ENCODE data around the gene C2CD5. TPM values are rescaled to one million over a fixed set of nuclear protein-coding genes. Genes with fewer than 3 reads are reported as not detected.
A peak's percentile ranks its signal among the peaks of the same experiment; 100 is the strongest.

Gene C2CD5
- total RNA-seq, 6 donors from 2014 or later, result 20.8 to 56.6 (median 36.6) TPM

- Histone ChIP-seq H3K4me3 (no peak overlapping the region), H3K36me3 (no peaks in the 10 kb centered on the region), H3K9me3 (no peaks in the 10 kb centered on the region), H3K27ac (no peak overlapping the region), H3K27me3 (no peaks in the 10 kb centered on the region), H3K4me1 (peaks cover 8 to 23% (median 16%) of the 10 kb centered on the region in 4 donors)
- TF ChIP-seq EP300 (IDR thresholded peaks at IDR 0.05) (no peak), POLR2AphosphoS5 (IDR thresholded peaks at IDR 0.05) (no peak), POLR2A (IDR thresholded peaks at IDR 0.05) (no peak), CTCF (IDR thresholded peaks at IDR 0.05) (no peak)
- whole genome bisulfite sequencing, 2 donors, result 80 to 84% methylated on average over 3 of the region's 3 CpGs
- ATAC-seq (ENCODE audit: low FRiP score in 2 of 2), result no peak
- no peak for DNase-seq
Observed at GRCh38 chr12:22413592-22413991, 130.8 kb downstream of the C2CD5 start.

GRCh38 chr12:22412581-22412980 lies 131.8 kb downstream of the C2CD5 start:
- Histone ChIP-seq H3K4me1 (peaks cover 8 to 29% (median 20%) of the 10 kb centered on the region in 4 donors), H3K4me3 (no peak overlapping the region), H3K9me3 (no peaks in the 10 kb centered on the region), H3K27ac (no peak overlapping the region), H3K27me3 (no peaks in the 10 kb centered on the region), H3K36me3 (no peaks in the 10 kb centered on the region)
- TF ChIP-seq POLR2A (IDR thresholded peaks at IDR 0.05), result no peak
- TF ChIP-seq CTCF (IDR thresholded peaks at IDR 0.05), result no peak
- no peak for TF ChIP-seq EP300 (IDR thresholded peaks at IDR 0.05)
- TF ChIP-seq POLR2AphosphoS5 (IDR thresholded peaks at IDR 0.05), result no peak
- WGBS, 2 donors, result 70 to 86% methylated on average over 3 of the region's 3 CpGs
- DNase-seq (no peak), ATAC-seq (ENCODE audit: low FRiP score in 2 of 2) (no peak)

- DNase-seq, result no peak
- no peak for ATAC-seq (ENCODE audit: low FRiP score in 2 of 2)
- Histone ChIP-seq H3K27me3 (no peaks in the 10 kb centered on the region), H3K4me3 (no peak overlapping the region), H3K27ac (no peak overlapping the region), H3K4me1 (peaks cover 4 to 25% (median 14%) of the 10 kb centered on the region in 4 donors), H3K36me3 (no peaks in the 10 kb centered on the region), H3K9me3 (no peaks in the 10 kb centered on the region)
- TF ChIP-seq POLR2A (IDR thresholded peaks at IDR 0.05) (no peak), EP300 (IDR thresholded peaks at IDR 0.05) (peak in 1 of 4 donors; percentile 34), CTCF (IDR thresholded peaks at IDR 0.05) (no peak)
- 59 to 60% methylated on average over 3 of the region's 3 CpGs for WGBS, 2 donors
Observed at GRCh38 chr12:22410486-22410885, 133.9 kb downstream of the C2CD5 start.

- Histone ChIP-seq H3K27ac (peak overlapping the region in 3 of 4 donors; percentile 30 to 70 (median 54)), H3K36me3 (no peaks in the 10 kb centered on the region), H3K27me3 (no peaks in the 10 kb centered on the region), H3K4me3 (no peak overlapping the region), H3K9me3 (no peaks in the 10 kb centered on the region), H3K4me1 (peaks cover 0 to 25% (median 14%) of the 10 kb centered on the region in 4 donors)
- peak; percentile 14 to 67 for ATAC-seq (ENCODE audit: low FRiP score in 2 of 2)
- TF ChIP-seq POLR2A (IDR thresholded peaks at IDR 0.05), result peak in 1 of 4 donors; percentile 56
- TF ChIP-seq EP300 (IDR thresholded peaks at IDR 0.05), result no peak
- WGBS, 2 donors, result 61 to 69% methylated on average over 12 of the region's 12 CpGs
- DNase-seq, result no peak
Observed at GRCh38 chr12:22409377-22410164, 134.8 kb downstream of the C2CD5 start.

GRCh38 chr12:22408610-22409376 lies 135.5 kb downstream of the C2CD5 start:
- Histone ChIP-seq H3K4me1 (peaks cover 0 to 25% (median 14%) of the 10 kb centered on the region in 4 donors), H3K27ac (peak overlapping the region in 3 of 4 donors; percentile 30 to 70 (median 54)), H3K9me3 (no peaks in the 10 kb centered on the region), H3K27me3 (no peaks in the 10 kb centered on the region), H3K36me3 (no peaks in the 10 kb centered on the region), H3K4me3 (no peak overlapping the region)
- DNase-seq (peak in 1 of 2 donors; percentile 84), ATAC-seq (ENCODE audit: low FRiP score in 2 of 2) (peak; percentile 46 to 80)
- TF ChIP-seq POLR2AphosphoS5 (IDR thresholded peaks at IDR 0.05) (peak in 1 of 2 donors; percentile 13), EP300 (IDR thresholded peaks at IDR 0.05) (peak in 1 of 4 donors; percentile 31), CTCF (IDR thresholded peaks at IDR 0.05) (no peak)
- 37 to 48% methylated on average over 8 of the region's 8 CpGs for WGBS, 2 donors
